ENCODE results near the gene FABP7. TPM values are rescaled to one million over a fixed set of nuclear protein-coding genes. Genes with fewer than 3 reads are reported as not detected.

The FABP7 gene
- total and polyA plus RNA-seq, 2 experiments from 2014 or later: 6.6 to 15.7 TPM

DNA sequence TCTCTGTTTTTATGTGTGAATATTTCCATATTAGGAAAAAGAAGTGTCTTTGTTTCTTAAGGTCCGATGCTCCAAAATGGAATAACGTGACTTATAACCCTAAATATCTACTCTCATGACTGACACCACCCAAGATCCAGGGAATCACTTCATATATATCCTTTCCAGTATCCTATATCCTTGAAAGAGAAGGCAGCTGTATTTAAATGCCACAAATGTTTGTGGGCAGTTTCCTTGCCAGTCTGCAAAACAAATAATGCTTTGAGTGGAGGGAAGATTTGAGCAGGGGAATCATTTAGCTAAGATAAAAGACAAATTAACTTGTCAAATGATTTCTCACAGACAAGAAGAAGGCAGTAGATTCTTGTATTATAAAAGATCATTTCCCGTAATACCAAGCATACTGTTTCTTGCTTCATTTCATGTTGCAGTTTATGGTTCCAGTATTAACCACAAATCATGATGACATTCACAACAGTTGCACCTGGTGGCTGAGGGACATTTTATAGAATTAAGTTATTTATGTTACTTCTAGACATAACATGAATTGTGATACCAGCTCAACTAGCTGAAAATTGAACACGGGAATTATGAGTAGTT, 30.0 kb upstream of the FABP7 start (continued):
- TF ChIP-seq, protein P1, sequence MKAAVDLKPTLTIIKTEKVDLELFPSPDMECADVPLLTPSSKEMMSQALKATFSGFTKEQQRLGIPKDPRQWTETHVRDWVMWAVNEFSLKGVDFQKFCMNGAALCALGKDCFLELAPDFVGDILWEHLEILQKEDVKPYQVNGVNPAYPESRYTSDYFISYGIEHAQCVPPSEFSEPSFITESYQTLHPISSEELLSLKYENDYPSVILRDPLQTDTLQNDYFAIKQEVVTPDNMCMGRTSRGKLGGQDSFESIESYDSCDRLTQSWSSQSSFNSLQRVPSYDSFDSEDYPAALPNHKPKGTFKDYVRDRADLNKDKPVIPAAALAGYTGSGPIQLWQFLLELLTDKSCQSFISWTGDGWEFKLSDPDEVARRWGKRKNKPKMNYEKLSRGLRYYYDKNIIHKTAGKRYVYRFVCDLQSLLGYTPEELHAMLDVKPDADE (IDR thresholded peaks at IDR 0.05): no peak
- no peak for TF ChIP-seq NANOG (IDR thresholded peaks at IDR 0.05; ENCODE audit: borderline replicate concordance)

DNA sequence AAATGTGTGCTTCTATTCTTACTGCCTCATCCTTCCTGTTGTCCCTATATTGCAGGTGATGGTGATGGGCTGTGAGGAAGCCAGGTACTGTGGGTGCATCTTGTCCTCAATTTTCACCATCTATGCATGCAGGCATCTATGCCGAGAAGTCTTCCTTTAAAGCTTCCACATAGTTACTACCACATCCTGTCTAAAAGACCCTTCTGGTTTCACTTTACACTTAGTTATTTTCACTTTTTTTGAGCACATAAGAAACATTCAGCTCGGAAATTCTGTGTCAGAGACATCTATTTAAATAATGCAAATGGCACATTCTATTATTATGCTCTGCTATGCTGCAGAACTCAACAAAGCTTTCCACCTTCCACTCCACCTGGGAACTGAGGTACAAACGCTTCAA, 28.2 kb upstream of the FABP7 start:
- Histone ChIP-seq H3F3A (replicated peaks; ENCODE audit: low read depth) (no peaks in the 10 kb centered on the region; the same call in 1 of the 2 replicates), H3K36me3 (ENCODE audit: insufficient read depth) (no peaks in the 10 kb centered on the region), H2AFZ (0 out of 2 replicates have a peak overlapping the region, but pooled peaks have one; percentile 6), H3K27me3 (ENCODE audit: insufficient read depth) (peaks cover 47% of the 10 kb centered on the region), H4K20me1 (replicated peaks; ENCODE audit: insufficient read depth) (peaks cover 4% of the 10 kb centered on the region; the same call in 1 of the 2 replicates), H3K9me2 (ENCODE audit: insufficient read depth) (no peaks in the 10 kb centered on the region), H3K4me1 (ENCODE audit: insufficient read depth) (peaks cover 30% of the 10 kb centered on the region), H3K4me2 (no peak overlapping the region), H3K79me2 (replicated peaks; ENCODE audit: insufficient read depth) (no peaks in the 10 kb centered on the region), H3K4me3 (no peak overlapping the region), H3K27ac (ENCODE audit: low read depth) (no peak overlapping the region)
- no peak overlapping the region for H3K27ac Mint-ChIP-seq
- DNase-seq (ENCODE audit: low spot score): no peak
- no peak overlapping the region for H3K4me3 Mint-ChIP-seq
- H3K27me3 Mint-ChIP-seq (ENCODE audit: insufficient read depth, low read depth, poor library complexity): peaks cover 19% of the 10 kb centered on the region
- peaks cover 17% of the 10 kb centered on the region for H3K9me3 Mint-ChIP-seq
- H3K4me1 Mint-ChIP-seq: peaks cover 24% of the 10 kb centered on the region
- TF ChIP-seq EZH2 (IDR thresholded peaks at IDR 0.05; ENCODE audit: low read depth, unreplicated experiment): no peak
- TF ChIP-seq, protein P2, sequence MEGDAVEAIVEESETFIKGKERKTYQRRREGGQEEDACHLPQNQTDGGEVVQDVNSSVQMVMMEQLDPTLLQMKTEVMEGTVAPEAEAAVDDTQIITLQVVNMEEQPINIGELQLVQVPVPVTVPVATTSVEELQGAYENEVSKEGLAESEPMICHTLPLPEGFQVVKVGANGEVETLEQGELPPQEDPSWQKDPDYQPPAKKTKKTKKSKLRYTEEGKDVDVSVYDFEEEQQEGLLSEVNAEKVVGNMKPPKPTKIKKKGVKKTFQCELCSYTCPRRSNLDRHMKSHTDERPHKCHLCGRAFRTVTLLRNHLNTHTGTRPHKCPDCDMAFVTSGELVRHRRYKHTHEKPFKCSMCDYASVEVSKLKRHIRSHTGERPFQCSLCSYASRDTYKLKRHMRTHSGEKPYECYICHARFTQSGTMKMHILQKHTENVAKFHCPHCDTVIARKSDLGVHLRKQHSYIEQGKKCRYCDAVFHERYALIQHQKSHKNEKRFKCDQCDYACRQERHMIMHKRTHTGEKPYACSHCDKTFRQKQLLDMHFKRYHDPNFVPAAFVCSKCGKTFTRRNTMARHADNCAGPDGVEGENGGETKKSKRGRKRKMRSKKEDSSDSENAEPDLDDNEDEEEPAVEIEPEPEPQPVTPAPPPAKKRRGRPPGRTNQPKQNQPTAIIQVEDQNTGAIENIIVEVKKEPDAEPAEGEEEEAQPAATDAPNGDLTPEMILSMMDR (conservative IDR thresholded peaks at IDR 0.05; ENCODE audit: low read depth in 2 of 2): no peak
- peaks cover 10% of the 10 kb centered on the region for H3K36me3 Mint-ChIP-seq (ENCODE audit: low read depth)
- ATAC-seq: no peak

DNA sequence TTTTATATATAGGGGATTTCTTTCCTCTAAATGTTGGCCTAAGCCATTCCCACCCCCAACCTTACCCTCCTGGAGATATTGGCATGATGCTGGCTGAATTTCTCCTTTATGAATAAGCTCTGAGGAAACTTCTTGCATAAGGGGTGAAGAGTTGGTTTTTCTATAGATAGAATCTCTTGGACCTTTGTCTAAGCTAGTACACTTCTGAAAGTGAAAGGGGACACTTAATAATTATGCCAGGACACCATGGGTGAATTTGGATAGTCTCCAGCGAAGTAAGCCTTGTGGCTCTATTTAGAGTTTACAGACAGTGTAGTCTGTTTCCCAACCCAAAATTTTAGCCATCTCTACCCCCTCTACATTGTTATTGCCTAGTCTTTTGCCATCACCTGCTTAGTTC, 27.1 kb upstream of the FABP7 start:
- Mint-ChIP-seq H3K36me3 (ENCODE audit: low read depth) (peaks cover 10% of the 10 kb centered on the region), H3K4me1 (peaks cover 24% of the 10 kb centered on the region), H3K4me3 (no peak overlapping the region), H3K27me3 (ENCODE audit: insufficient read depth, low read depth, poor library complexity) (peaks cover 18% of the 10 kb centered on the region), H3K27ac (no peak overlapping the region), H3K9me3 (peaks cover 17% of the 10 kb centered on the region)
- peaks cover 34% of the 10 kb centered on the region for H3K4me1 ChIP-seq (ENCODE audit: insufficient read depth)
- H3K27me3 ChIP-seq (ENCODE audit: insufficient read depth): peaks cover 58% of the 10 kb centered on the region
- H3K4me2 ChIP-seq: no peak overlapping the region; the same call in 1 of the 2 replicates
- TF ChIP-seq ZNF114 (CRISPR knock-in tag; IDR thresholded peaks at IDR 0.05) (no peak), STAT1 (IDR thresholded peaks at IDR 0.05; ENCODE audit: unreplicated experiment) (no peak), CREB1 (CRISPR knock-in tag; IDR thresholded peaks at IDR 0.05; ENCODE audit: low read depth) (no peak), EZH2phosphoT487 (IDR thresholded peaks at IDR 0.05; ENCODE audit: unreplicated experiment) (no peak)
- TF ChIP-seq, protein P2 (conservative IDR thresholded peaks at IDR 0.05; ENCODE audit: low read depth in 2 of 2): no peak
- H3K79me2 ChIP-seq (replicated peaks; ENCODE audit: insufficient read depth): no peaks in the 10 kb centered on the region
- H3K27ac ChIP-seq (ENCODE audit: low read depth): no peak overlapping the region
- peaks cover 9% of the 10 kb centered on the region; the same call in 1 of the 2 replicates for H4K20me1 ChIP-seq (replicated peaks; ENCODE audit: insufficient read depth)
- H3K36me3 ChIP-seq (ENCODE audit: insufficient read depth): no peaks in the 10 kb centered on the region
- H3K4me3 ChIP-seq: no peak overlapping the region
- no peak overlapping the region for H2AFZ ChIP-seq
- no peaks in the 10 kb centered on the region; the same call in 1 of the 2 replicates for H3F3A ChIP-seq (replicated peaks; ENCODE audit: low read depth)
- no peaks in the 10 kb centered on the region for H3K9me2 ChIP-seq (ENCODE audit: insufficient read depth)
- ATAC-seq (no peak), DNase-seq (ENCODE audit: low spot score) (no peak)

All from GM23338 (cell line).